T-helper 1 cell treated with Interleukin-12 subunit alpha and Interleukin-12 subunit beta and Interleukin-4 antibody, amounts not matched to agents 30 ng/mL and 1 ng/mL, for 36 hours (primary cell): ENCODE data around the gene PDLIM5. TPM values are rescaled to one million over a fixed set of nuclear protein-coding genes. Genes with fewer than 3 reads are reported as not detected.
"Not testable (repeated sequence)": the region's sequence is repeated elsewhere in the genome, so short reads cannot be mapped to it uniquely, and the experiment has no call there.

Source experiments
- intact Hi-C: fragments of 100-400 bp; cut with micrococcal nuclease; formaldehyde crosslinking; loops from one replicate; pipeline ENCODE4 v1.15.1; 2024
- total RNA-seq: library from RNA; stranded (reverse); gene quantifications from 2 replicates; pipeline ENCODE4 v1.2.3, GENCODE V29; 2022

The PDLIM5 gene
- total RNA-seq, 1 donor from 2014 or later: 18.5 TPM

DNA sequence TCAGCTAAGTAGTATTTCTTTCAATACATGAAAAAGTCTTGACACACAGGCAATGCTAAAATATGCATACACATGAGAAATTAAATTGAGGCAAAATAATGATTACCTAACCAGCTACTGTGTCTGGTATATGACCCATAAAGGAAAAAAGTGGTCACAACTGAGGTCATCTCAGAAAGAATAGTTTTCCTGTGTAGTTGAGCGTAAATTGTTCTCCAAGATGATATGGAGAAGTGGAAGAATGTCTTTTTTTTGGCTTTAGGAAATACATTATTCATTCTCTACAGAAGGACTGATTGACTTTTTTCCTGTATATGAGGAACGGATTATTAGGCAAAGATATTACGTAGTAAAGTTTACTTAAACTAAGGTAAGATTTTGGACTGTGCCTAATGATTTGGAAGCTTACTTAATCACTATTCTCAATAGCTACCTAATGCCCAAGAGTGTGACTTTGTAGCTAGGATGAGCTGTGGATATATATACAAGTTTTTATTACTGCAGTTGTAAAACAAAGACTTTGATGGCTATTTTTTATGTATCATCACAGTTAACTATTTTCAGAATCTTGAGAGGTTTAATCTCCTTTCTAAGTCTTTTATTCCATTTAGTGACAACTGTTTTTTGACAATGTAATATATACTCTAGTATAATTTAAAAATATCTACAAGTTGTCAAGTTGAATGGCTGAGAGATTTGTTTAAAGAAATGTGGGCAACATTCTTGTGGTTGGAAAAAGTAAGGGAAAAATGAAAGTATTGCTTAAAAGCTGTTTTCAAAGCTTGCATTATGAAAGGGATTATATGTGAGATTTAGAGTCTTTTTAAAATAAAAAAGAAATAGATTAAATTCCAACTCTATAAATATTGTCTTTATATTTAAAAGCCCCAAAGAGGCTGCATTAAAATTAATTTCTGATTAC, 100.2 kb downstream of the PDLIM5 start:
- intact Hi-C loops: no loop called here

DNA sequence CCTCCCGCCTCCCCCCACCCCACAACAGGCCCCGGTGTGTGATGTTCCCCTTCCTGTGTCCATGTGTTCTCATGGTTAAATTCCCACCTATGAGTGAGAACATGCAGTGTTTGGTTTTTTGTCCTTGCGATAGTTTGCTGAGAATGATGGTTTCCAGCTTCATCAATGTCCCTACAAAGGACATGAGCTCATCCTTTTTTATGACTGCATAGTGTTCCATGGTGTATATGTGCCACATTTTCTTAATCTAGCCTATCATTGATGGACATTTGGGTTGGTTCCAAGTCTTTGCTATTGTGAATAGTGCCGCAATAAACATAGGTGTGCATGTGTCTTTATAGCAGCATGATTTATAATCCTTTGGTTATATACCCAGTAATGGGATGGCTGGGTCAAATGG, 104.3 kb downstream of the PDLIM5 start:
- intact Hi-C loops: not testable (repeated sequence)

DNA sequence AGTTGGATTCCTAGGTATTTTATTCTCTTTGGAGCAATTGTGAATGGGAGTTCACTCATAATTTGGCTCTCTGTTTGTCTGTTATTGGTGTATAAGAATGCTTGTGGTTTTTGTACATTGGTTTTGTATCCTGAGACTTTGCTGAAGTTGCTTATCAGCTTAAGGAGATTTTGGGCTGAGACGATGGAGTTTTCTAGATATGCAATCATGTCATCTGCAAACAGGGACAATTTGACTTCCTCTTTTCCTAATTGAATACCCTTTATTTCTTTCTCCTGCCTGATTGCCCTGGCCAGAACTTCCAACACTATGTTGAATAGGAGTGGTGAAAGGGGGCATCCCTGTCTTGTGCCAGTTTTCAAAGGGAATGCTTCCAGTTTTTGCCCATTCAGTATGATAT, 105.9 kb downstream of the PDLIM5 start:
- intact Hi-C loops: not testable (repeated sequence)

DNA sequence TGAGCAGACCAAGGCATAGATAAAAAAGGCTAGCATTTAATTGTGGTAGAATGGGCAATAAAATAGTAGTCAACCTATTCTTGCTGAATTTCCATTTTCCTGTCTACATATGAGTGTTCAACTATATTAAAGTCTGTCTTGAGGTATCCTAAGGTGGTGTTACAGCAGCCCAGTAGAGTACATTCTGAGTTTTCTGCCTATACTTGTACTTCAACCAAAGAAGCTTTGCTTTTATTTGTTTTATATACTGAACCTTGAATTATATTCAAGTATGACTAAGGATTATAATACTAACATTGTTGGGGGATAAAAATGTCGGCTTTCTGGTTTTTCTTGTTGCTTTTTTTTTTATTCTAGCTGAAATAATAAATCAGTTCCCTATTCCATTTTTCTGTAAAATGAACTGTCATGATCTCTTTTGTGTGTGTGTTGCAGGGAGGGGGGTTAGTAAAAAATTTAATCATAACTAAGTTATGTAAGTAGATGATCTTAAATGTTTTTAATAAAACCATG, 106.7 kb downstream of the PDLIM5 start:
- intact Hi-C loops: no loop called here

DNA sequence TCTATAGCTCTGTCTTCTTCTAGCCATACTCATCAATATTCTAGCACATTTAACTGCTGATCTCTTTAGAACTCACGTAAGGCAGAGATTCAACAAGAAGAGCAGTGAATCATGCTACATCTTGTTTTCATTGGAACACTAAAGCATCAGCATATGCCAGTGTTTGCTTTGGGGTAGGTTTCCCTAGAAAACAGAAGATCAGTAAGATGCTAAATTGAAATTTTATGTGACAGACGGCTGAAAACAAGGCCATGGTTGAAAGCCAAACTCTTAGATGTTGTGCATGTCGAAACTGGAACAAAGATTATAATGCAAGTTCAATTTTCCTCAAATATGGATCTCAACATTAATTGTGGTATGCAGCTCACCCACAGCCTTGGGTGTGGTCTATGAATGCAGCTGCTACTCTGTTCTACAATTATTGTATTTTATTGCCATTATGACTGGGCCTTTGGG, 107.6 kb downstream of the PDLIM5 start:
- intact Hi-C loops: no loop called here

DNA sequence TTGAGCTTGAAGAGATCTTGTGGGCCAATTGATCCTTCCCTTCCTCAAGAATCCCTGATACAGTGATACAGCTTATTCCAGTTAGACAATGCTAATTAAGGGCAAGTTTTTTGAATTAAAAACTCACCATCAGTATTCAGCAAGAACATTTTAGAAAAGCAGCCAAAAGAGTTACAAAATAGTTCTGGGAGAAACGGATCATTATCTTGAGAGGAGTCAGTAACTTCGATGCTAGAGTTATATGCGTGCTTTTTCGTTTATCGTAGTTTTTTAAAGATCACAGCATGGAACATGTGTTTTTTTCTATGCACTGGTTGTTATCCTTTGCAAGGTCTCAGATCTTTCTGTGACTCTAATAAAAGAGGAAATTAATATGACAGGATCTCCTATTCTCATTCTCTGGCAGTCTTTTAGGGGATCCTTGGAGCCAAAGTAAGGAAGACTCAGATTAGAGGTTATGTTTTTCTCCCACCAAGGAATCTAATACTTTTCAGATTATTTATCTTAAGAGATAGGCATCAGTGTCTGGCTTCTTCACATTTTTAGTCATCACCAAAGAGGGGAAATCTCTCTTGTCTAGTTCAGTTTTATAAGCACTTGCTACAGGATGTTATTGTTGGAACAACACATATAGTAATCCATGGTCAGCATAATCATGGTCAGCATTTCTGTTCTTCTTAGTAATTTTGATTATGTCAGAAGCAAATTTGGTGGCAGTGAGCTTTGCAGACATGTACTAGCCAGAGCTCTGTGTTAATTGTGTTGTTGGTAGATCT, 109.7 kb downstream of the PDLIM5 start:
- intact Hi-C loops: no loop called here

DNA sequence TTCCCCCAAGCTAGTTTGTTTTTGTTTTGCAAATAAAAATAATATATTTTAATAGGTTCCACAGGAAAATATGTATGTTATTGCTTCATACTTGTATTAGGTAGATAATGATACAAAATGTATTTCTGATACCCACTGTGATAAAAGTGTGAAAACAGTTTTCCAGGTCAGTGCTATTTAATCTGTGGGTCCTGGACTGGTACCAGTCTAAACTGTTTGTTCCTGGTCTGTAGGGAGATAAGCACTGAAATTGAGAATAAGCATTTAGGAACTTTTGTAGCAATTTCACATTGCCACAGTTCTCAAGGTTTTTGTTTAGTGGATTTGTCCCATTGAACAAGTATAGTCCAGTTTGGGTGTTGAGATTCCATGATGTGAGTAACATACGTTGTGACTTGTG, 110.5 kb downstream of the PDLIM5 start:
- intact Hi-C loops: no loop called here

DNA sequence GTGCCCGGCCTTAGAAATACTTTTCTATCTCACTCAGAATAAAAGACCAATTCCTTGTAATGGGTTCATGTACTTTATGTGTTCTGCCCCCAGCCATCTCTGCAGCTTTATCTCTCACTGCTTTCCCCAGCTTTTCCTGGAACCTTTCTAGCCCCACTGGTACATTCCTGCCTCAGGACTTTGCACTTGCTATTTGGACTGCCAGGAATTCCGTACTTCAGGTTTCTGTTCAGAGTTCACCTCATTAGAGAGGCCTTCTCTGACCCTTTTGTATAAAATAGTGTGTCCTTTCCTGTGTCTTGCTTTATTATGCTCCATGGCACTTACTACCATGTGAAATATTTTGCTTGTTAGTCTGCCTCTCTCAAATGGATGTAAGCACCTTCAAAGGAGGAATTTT, 112.5 kb downstream of the PDLIM5 start:
- intact Hi-C loops: no loop called here

DNA sequence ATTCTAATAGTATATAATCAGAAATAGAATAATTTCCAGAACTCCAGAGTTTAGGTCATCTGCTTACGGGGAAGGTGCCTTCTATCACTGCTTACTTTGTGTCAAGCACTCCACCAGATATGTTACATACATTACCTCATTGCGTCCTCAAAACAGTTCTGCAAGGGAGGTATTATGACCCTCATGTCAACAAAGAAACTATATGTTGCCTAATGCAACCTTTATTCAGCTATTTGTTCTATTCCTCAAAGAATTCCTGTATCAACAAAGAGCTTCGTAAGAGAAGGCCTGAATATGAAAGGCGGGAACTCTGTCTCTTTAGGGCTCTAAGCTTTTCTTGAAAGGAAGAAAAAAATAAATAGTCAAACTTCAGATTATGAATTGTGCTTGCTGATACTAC, 114.7 kb downstream of the PDLIM5 start:
- intact Hi-C loops: no loop called here

DNA sequence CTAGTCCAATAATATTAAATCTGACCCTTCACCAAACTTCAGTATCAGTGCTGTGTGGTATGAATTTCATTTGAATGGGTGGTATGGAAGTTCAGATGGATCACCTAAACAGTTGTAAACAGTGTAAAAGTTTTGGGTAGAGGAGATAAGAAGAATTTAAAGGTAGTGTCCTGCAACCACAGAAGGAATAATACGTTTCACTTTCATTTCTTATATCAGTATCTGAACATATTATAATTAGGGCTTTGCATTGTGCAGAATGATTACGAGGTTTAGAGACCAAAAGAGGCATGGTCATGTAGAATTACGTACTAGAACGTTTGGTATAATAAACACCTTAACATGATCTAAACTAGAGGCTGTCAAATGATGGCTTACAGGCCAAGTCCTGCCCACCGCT, 116.1 kb downstream of the PDLIM5 start:
- intact Hi-C loops: no loop called here

DNA sequence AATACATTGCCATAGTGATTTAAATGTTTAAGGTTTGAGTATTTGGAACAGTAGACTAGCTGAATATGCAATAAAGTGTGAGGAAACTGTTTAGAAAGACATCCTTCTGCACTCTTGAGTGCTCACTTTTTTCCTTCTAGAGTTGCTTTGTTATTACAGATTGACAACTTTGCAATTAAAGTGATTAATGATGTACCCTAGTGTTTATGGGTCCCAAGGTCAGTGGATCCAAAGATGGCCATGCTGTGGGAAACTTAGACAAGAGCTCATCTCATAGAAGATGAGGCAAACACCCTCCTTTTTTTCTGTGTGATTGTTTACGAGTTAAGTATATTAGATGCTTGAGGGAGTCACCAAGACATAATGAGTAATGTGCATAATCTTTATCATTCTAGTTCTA, 118.8 kb downstream of the PDLIM5 start:
- intact Hi-C loops: no loop called here

DNA sequence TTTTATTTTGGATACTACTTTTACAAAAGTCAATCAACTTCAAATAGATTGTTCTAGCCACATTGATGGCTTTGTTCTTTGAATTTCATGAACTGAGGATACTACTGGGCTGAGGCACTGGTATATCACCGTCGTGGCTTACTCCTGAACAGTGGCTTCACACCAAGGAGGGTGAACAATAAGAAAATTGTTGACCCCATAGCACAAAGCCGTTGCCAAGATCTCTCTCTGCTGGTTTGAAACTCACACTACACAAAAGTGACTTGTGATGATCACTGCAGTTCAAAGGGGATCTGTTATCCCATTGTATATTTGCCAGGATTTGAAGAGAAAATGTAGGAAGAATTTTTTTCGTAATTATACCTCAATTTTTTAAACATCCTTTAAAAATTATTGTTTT, 119.6 kb downstream of the PDLIM5 start:
- intact Hi-C loops: no loop called here

DNA sequence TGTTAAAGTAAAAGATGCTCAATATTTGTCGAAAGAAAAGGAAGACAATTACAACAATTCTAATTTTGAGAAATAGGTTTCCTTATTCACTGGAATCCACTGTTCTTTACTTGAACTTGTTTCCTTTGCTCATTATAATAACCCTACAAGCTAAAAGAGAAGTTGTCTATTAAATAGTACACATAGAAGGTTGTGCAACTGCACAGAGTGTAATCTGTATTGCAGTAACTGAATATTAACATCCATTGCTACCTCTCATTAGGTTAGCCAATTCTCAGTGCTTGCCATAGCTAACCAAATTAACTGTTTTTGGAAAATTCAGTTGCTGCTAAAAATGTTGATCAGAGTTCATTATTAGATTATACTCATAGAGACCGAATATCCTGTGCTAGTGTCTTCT, 120.0 kb downstream of the PDLIM5 start:
- intact Hi-C loops: no loop called here

DNA sequence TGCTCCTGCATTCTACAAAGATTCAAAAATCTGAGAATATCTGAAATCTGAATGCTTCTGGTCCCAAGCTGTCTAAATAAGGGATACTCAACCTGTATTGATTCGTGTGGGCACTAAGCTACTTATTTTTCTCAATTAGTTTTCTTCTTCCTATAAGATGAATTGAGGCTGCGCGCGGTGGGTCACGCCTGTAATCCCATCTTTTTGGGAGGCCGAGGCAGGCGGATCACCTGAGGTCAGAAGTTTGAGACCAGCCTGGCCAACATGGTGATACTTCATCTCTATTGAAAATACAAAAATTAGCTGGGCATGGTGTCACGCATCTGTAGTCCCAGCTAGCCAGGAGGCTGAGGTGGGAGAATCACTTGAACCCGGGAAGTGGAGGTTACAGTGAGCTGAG, 122.3 kb downstream of the PDLIM5 start:
- intact Hi-C loops: no loop called here

DNA sequence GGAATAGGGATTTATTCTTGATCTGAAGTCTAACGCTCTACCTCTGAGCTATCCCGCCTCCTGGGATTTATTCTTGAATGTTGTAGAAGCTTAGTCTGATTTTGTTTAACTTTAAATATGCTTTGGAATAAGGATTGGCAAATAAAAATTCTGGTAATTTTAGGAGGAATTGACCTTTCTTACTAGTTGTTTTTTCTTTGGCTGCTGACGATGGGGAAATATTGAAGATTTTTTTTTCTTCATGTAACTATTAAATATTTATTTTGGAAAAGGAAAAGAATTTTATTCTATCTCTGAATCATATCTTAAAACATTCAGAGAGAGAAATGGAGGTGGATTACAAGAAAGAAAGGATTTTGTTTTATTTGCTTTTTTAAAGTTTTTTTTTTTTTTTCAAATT, 122.9 kb downstream of the PDLIM5 start:
- intact Hi-C loops: no loop called here

DNA sequence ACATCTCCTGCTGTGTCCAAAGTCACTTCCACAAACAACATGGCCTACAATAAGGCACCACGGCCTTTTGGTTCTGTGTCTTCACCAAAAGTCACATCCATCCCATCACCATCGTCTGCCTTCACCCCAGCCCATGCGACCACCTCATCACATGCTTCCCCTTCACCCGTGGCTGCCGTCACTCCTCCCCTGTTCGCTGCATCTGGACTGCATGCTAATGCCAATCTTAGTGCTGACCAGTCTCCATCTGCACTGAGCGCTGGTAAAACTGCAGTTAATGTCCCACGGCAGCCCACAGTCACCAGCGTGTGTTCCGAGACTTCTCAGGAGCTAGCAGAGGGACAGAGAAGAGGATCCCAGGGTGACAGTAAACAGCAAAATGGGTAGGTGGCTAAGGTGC, 123.9 kb downstream of the PDLIM5 start:
- intact Hi-C loops: no loop called here

DNA sequence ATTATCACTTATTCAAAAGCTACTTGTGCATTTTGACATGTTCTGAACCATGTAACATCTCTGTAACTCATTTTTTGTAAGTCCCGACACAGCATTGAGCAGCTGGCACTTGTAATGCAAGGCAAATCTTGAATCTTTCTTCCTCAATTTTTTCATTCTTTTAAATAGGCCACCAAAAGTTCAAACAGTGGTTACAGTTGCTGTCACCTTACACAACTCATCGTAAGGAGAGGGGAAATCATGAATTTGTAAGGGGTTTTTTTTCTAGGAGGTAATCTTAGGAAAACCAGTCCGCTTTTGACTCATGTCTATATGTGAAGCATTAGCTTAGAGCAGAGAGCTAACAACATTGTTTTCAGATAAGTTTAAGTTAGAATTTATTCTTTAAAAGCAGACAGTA, 124.5 kb downstream of the PDLIM5 start:
- intact Hi-C loops: no loop called here

DNA sequence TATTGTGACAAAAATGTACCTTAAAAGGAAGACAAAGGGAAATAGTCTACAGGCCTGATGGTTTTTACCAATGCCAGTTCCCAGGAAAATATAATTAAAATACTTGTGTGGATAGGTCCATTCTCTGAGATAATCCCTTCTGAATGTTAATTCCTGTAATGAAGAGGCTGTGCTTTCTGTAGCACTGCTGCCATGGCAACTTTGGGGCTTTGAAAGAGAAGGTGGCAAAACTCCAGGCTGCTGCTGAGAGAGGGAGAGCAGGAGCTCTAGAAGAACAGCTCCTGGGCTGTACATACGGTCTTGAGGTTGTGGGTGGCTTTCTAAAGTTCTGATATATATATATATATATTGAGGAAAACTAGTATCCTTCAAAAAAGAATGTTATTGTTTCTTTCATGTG, 125.4 kb downstream of the PDLIM5 start:
- intact Hi-C loops: no loop called here

DNA sequence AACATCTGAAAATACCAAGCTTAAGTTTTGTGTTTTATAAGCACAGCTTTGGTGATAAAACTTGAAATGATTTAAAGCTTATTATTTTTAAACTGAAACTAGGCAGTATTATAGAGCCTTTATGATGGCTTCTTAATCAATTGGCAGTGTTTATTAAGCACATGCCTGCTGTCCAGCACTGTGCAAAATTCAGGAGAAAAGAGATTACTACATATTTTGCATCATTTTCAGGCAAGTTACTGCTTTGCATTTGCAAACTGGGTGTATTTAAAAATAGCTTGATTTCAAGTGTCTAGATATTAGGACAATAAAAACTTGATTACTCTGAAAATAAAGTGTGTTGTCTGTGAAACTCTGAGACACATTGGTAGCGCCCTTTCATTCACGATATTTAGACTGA, 126.5 kb downstream of the PDLIM5 start:
- intact Hi-C loops: no loop called here

DNA sequence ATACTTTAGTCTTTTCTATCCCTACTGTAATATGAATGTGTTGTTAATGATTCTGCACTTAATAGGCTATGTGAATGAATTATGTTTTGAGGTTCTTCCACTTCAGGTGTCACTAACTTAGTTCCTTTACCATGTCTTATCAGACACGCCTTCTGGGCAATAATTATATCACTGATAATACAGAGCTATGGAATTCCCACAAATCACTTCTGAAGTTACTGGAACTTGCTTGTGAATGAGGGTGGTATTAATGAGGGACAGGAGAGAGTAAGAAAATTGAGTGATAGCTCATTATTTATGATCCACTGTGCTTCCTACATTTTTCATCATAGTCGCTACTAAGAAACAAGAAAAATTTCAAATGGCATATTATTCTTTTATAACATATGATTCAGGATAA, 130.0 kb downstream of the PDLIM5 start:
- intact Hi-C loops: no loop called here

DNA sequence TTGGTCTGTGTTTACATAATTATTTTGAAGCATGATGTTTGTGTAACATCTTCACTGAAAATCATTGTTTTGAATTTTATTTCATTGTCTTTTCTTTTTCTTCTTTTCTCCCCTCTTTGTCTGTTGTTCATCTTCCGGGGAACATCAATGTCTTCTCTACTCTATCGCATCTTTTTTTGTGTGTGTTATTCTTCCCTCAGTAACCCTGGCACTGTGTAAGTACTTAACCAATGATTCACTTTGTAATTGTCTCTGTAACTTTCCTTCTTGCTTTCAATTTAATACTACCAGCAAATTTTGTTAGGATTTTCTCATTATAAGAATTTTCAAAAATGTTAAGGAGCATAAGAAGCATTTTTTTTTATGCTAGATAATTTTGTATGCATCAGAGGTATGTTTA, 130.8 kb downstream of the PDLIM5 start:
- intact Hi-C loops: no loop called here

DNA sequence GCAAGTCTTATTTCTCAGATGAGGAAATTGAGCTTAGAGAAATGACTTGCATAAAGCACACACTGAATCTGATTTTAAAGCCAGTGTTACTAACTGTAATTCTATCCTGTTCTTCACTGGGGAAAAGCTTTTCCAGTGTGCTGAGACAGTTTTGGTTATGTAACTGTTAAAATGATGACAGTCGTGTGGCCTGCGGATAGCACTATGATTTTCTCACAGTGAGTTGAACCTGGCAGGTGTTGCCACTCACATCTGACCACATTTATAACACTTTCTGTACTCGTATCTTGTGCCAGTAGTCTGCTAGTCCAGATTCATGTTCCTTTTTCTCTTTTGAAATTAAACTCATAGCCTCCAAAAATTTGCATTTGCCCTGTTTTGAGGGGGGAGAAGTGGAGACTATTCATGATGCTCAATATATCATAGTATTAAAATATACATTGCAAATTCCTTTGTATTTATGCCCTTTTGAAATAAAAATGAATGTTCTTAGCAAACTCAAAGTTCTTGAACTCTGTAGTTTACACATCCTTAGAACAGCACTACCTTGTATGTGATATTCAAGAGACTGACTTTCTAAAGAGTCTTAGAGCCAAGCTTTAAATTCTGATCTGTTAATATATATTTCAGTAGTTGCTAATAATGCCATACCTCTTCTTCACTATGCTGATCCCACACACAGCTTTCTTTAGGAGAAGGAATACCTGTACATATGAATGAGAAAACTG, 132.3 kb downstream of the PDLIM5 start:
- intact Hi-C loops: no loop called here
